Small intestine (tissue), 16 donors: ENCODE data around the gene WDFY1. TPM values are rescaled to one million over a fixed set of nuclear protein-coding genes. Genes with fewer than 3 reads are reported as not detected.

ENCODE experiments used
- DNase-seq, 2 donors: peaks; one replicate each; pipeline versions ENCODE4 v3.0.0 to v3.0.0-alpha.2; 2013
- FAIRE-seq: peaks from 2 replicates; lab custom pipeline; 2012; peaks lifted over from hg19 to GRCh38; lab: Jason Lieb, UNC
- H3K27ac ChIP-seq, 3 donors: one replicate each; pipeline ENCODE4 v1.5.1; 2013; ENCODE audit warnings: low read length in 2 of 3, mild to moderate bottlenecking in 2 of 3, control low read depth in 1 of 3, inconsistent platforms in 1 of 3, low read depth in 1 of 3, moderate library complexity in 1 of 3
- H3K27me3 ChIP-seq, 3 donors: one replicate each; pipeline ENCODE4 v1.6.1; 2013; ENCODE audit warnings: low read length in 3 of 3, inconsistent platforms in 1 of 3; ENCODE audit not compliant: control insufficient read depth in 3 of 3, insufficient read depth in 3 of 3
- H3K36me3 ChIP-seq, 3 donors: one replicate each; pipeline ENCODE4 v1.6.1; 2013; ENCODE audit warnings: low read length in 3 of 3, inconsistent platforms in 1 of 3, low read depth in 1 of 3, mild to moderate bottlenecking in 1 of 3, moderate library complexity in 1 of 3; ENCODE audit not compliant: control insufficient read depth in 3 of 3, insufficient read depth in 2 of 3
- H3K4me1 ChIP-seq, 3 donors: one replicate each; pipeline ENCODE4 v1.6.1; 2013; ENCODE audit warnings: low read length in 2 of 3, inconsistent platforms in 1 of 3, low read depth in 1 of 3, mild to moderate bottlenecking in 1 of 3, moderate library complexity in 1 of 3; ENCODE audit not compliant: control insufficient read depth in 3 of 3, insufficient read depth in 2 of 3
- H3K4me3 ChIP-seq, 3 donors: one replicate each; pipeline ENCODE4 v1.5.1; 2013; ENCODE audit warnings: low read length in 3 of 3, control low read depth in 1 of 3, inconsistent platforms in 1 of 3, low read depth in 1 of 3, mild to moderate bottlenecking in 1 of 3, moderate library complexity in 1 of 3
- H3K9me3 ChIP-seq, 2 donors: one replicate each; pipeline ENCODE4 v1.6.1; 2013; ENCODE audit warnings: low read depth in 1 of 2, low read length in 1 of 2; ENCODE audit not compliant: control insufficient read depth in 2 of 2, insufficient read depth in 1 of 2
- WGBS, 3 donors: extraction: QIAGEN DNeasy Blood & Tissue Kit; methylation state at CpG; one replicate each; pipeline ENCODE4 v1.1.7; 2013; 5-methylcytosine and 5-hydroxymethylcytosine counted together
- long read RNA-seq, 10 donors: transcript quantifications; one replicate each; lab custom pipeline, GENCODE V29; 2026
- polyA plus RNA-seq, 4 donors: library from polyadenylated mRNA; stranded (reverse) in 3 of 4; unstranded in 1 of 4; fragments of 200-250 nt in 3 of 4; fragments of 120-200 nt in 1 of 4; gene quantifications; one replicate each; pipeline versions ENCODE4 v1.2.1 to v1.2.3, GENCODE V29; 2013
- donor health status: healthy with polysubstance abuse.
- donor health status: control.
- donor health status: control.
- donor health status: Bipolar disorder and iron deficiency.
- donor health status: healthy.

The WDFY1 gene, protein sequence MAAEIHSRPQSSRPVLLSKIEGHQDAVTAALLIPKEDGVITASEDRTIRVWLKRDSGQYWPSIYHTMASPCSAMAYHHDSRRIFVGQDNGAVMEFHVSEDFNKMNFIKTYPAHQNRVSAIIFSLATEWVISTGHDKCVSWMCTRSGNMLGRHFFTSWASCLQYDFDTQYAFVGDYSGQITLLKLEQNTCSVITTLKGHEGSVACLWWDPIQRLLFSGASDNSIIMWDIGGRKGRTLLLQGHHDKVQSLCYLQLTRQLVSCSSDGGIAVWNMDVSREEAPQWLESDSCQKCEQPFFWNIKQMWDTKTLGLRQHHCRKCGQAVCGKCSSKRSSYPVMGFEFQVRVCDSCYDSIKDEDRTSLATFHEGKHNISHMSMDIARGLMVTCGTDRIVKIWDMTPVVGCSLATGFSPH
- 10 to 100 TPM in 3 of 4 donors, 1 to 10 TPM in 1; 9.5 to 61.9 (median 15.7) TPM for polyA plus RNA-seq
- long read RNA-seq, donor 1, result 0 reads
- long read RNA-seq, donor 2, full-length matches to known transcripts, result 9 of 9 reads
- long read RNA-seq, donor 2, partial matches to known transcripts, result 0 of 9 reads
- long read RNA-seq, donor 2, other reads (novel, unspliced or antisense), result 0 of 9 reads
- long read RNA-seq, donor 3, full-length matches to known transcripts, result 7 of 58 reads
- long read RNA-seq, donor 3, partial matches to known transcripts, result 51 of 58 reads
- long read RNA-seq, donor 3, other reads (novel, unspliced or antisense), result 0 of 58 reads
- long read RNA-seq, donor 4, result 0 reads
- long read RNA-seq, donor 5, result 0 reads
- long read RNA-seq, donor 6, full-length matches to known transcripts, result 16 of 22 reads
- long read RNA-seq, donor 6, partial matches to known transcripts, result 6 of 22 reads
- long read RNA-seq, donor 6, other reads (novel, unspliced or antisense), result 0 of 22 reads
- long read RNA-seq, donor 7, result 0 reads
- long read RNA-seq, donor 8, result 0 reads
- long read RNA-seq, donor 9, full-length matches to known transcripts, result 3 of 3 reads
- long read RNA-seq, donor 9, partial matches to known transcripts, result 0 of 3 reads
- long read RNA-seq, donor 9, other reads (novel, unspliced or antisense), result 0 of 3 reads
- long read RNA-seq, donor 10, full-length matches to known transcripts, result 11 of 11 reads
- long read RNA-seq, donor 10, partial matches to known transcripts, result 0 of 11 reads
- long read RNA-seq, donor 10, other reads (novel, unspliced or antisense), result 0 of 11 reads

DNA sequence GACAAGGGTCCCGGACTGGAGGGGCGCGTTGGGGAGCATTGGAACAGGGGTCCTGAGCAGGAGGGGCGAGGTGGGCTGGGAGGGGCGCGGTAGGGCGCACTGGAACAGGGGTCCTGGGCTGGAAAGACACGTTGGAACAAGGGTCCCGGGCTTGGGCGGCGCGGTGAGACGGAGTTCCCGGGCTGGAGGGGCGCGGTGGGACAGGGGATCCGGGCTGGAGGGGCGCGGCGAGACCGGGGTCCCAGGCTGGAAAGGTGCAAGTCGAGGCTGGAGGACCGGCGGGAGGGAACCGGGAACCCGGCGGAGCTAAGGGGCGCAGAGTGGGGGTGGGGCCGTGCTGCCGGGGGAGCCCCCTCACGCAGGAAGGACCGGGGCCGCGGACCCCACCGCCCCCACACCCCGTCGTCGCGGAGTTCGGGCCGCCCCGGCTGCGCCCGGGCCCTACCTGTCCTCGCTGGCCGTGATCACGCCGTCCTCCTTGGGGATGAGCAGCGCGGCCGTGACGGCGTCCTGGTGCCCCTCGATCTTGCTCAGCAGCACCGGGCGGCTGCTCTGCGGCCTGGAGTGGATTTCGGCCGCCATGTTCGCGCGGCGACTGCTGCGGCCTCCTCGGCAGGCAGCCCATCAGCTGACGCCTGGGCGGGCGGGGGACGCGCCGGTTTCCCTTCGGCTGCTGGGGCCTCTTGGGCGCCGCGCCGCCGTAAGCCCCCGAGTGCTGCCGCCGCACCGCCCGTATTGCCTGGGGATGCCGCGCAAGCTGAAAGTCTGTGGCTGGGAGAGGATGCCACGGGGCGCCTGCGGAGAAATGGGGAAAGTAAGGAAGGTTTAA, at the start of gene WDFY1:
Gene WDFY1 (minus strand): TSS at position 633 of the 829 bp plus-strand sequence. CDS start 51 bp downstream, at position 582.
- Histone ChIP-seq H3K27ac (peak within 1 kb of the TSS; percentile 88 to 97 (median 91)), H3K9me3 (no peaks in the 10 kb centered on the region), H3K27me3 (no peaks in the 10 kb centered on the region), H3K4me3 (peak within 1 kb of the TSS; percentile 75 to 98 (median 92)), H3K36me3 (peaks cover 0 to 3% (median 0%) of the 10 kb centered on the region in 3 donors), H3K4me1 (peaks cover 5 to 18% (median 13%) of the 10 kb centered on the region in 3 donors)
- DNase-seq, result peak; percentile 81 to 95
- no peak for FAIRE-seq
- WGBS, 3 donors, result 0 to 1% (median 0%) methylated on average over 46 to 87 of the region's 87 CpGs

DNA sequence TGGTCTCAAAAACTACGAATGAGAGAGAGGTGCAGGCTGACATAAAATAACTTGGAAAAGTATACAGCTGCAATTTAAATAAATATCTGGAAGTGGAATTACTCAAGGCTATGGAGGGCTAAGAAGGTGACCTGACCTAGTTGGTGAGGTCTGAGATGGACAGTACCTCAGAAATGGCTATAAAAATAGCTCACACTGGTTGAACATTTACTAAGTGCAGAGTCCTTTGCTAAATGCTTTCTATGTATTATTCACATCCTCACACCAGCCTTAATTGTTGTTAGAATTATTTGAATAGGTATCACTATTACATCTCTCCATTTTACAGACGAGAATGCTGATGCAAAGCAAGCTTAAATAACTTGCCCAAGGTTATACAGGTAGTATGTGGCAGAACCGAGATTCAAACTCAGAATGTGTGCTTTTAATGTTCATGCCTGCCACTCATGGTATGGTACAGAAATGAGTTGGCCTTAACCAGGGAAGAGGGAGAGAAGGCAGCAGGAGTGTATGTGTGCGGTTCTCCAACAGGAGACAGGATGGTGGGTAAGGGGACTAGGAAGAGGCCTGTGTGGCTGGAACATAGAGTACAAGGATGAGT, 49.5 kb upstream of the WDFY1 start:
- FAIRE-seq, result no peak
- peak; percentile 27 to 36 for DNase-seq
- H3K36me3 ChIP-seq, result peaks cover 0 to 14% (median 0%) of the 10 kb centered on the region in 3 donors
- H3K4me3 ChIP-seq, result no peak overlapping the region
- WGBS, 3 donors, result 62 to 76% (median 69%) methylated on average over 4 of the region's 4 CpGs
- no peaks in the 10 kb centered on the region for H3K27me3 ChIP-seq
- H3K4me1 ChIP-seq, result peaks cover 5 to 32% (median 6%) of the 10 kb centered on the region in 3 donors
- H3K9me3 ChIP-seq, result no peaks in the 10 kb centered on the region
- H3K27ac ChIP-seq, result peak overlapping the region in 1 of 3 donors; percentile 2

DNA sequence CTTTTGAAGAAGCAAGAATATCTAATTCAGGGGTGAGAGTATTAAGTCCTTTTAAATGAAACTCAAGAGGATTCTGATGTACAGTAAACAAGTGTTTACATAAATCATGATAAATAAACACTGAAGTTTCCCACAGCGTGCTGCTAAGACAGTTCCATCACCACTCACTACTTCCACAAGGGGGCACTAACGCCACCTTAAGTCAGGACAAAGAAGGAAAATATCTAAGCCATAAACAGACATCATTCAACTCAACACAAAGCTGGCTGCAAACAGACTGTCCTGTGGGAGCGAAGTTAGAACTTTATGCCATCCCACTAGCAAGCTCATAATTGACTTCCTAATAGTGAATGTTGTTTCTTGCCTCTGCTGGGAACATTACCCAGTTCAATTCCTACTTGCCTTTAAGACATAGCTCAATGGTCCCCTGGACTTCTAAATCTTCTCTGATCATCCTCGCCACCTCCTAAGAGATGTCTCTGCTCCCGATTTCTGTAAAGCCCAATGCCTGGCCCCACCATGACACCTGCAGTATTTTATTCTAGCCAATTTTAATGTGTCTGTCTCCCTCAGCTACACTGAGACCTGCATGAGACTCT, 48.6 kb upstream of the WDFY1 start:
- H3K27me3 ChIP-seq, result no peaks in the 10 kb centered on the region
- peak; percentile 82 to 85 for DNase-seq
- peaks cover 5 to 31% (median 6%) of the 10 kb centered on the region in 3 donors for H3K4me1 ChIP-seq
- 28 to 32% (median 29%) methylated on average over 5 of the region's 5 CpGs for WGBS, 3 donors
- H3K9me3 ChIP-seq, result no peaks in the 10 kb centered on the region
- no peak overlapping the region for H3K4me3 ChIP-seq
- no peak for FAIRE-seq
- no peak overlapping the region for H3K27ac ChIP-seq
- H3K36me3 ChIP-seq, result peaks cover 0 to 12% (median 0%) of the 10 kb centered on the region in 3 donors

DNA sequence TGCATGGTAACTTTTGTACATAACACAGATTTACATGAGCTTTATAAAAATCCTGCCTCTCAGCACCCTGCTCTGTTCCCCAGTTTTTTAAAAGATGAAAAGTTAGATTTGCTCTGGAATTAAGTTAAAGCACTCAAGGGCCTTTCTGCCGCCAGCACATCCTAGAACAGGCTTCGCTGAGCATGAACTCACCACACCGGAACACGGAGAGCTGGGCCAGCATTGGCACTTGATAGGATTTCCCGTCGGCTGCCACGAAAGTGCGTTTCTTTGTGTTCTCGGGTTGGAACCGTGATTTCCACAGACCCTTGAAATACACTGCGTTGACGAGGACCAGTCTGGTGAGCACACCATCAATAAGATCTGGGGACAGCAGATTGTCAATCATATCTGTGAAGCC, 46.5 kb upstream of the WDFY1 start:
- 90 to 94% (median 92%) methylated on average over 12 of the region's 12 CpGs for WGBS, 3 donors
- no peak for DNase-seq
- Histone ChIP-seq H3K9me3 (no peaks in the 10 kb centered on the region), H3K4me3 (no peak overlapping the region), H3K36me3 (peaks cover 0 to 12% (median 0%) of the 10 kb centered on the region in 3 donors), H3K27ac (no peak overlapping the region), H3K27me3 (peaks cover 0 to 2% (median 0%) of the 10 kb centered on the region in 3 donors), H3K4me1 (peaks cover 5 to 18% (median 6%) of the 10 kb centered on the region in 3 donors)
- no peak for FAIRE-seq

DNA sequence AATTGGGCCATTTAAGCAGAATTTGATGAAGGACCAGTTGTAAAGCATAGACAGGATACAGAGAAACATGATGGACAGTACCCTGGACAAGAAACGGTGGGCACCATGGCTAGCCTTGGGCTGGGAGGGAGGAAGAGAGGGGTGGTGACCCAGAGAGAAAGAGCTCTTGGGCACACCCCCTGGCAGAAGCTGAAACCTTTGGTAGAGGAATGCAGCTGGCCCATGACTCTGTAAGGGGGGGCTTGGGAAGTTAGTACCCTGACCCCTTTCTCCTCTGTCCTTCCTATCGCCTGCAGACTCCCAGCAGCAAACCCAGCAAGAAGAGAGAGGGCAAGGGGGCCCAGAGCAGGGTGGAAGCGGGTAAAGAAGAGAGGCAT, 44.7 kb upstream of the WDFY1 start:
- Histone ChIP-seq H3K4me3 (no peak overlapping the region), H3K36me3 (peaks cover 0 to 6% (median 0%) of the 10 kb centered on the region in 3 donors), H3K27ac (no peak overlapping the region), H3K4me1 (peaks cover 5 to 10% (median 5%) of the 10 kb centered on the region in 3 donors), H3K9me3 (no peaks in the 10 kb centered on the region), H3K27me3 (peaks cover 0 to 2% (median 0%) of the 10 kb centered on the region in 3 donors)
- FAIRE-seq (no peak), DNase-seq (no peak)
- WGBS, 3 donors, result 66 to 84% (median 71%) methylated on average over 3 of the region's 3 CpGs

DNA sequence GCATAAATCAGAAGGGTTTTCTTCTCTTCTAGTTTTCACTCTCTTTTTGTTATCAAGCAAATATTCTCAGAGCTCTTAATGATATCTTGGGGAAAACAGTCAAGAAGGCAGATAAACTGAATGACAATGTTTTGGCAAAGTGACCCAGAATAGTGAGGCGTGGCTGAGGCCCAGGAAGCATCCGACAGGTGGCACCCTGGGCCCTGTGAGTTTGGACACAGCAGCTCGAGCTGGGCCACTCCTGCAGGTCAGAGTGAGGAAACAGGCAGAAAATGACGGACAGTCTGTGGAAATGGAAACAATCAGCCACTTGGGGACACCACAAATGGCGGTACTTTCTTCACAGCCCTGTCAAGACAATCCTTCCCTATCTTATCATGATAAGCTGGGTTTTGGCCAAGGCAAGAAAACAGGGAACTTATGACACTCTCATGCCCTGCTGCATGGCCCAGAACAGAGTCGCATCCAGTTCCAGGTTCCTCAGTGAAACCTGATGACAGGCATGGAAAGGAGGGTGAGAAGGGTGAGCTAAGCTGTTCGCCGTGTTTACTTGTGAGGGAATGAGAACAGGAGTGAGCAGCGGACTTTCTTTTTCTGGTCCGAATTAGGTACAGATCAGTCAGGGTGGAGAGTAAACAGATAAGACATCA, 44.2 kb upstream of the WDFY1 start:
- Histone ChIP-seq H3K4me1 (peaks cover 5 to 6% (median 5%) of the 10 kb centered on the region in 3 donors), H3K27me3 (peaks cover 0 to 2% (median 0%) of the 10 kb centered on the region in 3 donors), H3K9me3 (no peaks in the 10 kb centered on the region), H3K4me3 (no peak overlapping the region), H3K27ac (no peak overlapping the region), H3K36me3 (peaks cover 0 to 10% (median 2%) of the 10 kb centered on the region in 3 donors)
- FAIRE-seq, result no peak
- DNase-seq, result peak; percentile 13 to 63
- 26 to 68% (median 44%) methylated on average over 10 of the region's 10 CpGs for whole genome bisulfite sequencing, 3 donors
